ENCODE data around the gene RNF225.
"Not testable (repeated sequence)": the region's sequence is repeated elsewhere in the genome, so short reads cannot be mapped to it uniquely, and the experiment has no call there.

The RNF225 gene

DNA sequence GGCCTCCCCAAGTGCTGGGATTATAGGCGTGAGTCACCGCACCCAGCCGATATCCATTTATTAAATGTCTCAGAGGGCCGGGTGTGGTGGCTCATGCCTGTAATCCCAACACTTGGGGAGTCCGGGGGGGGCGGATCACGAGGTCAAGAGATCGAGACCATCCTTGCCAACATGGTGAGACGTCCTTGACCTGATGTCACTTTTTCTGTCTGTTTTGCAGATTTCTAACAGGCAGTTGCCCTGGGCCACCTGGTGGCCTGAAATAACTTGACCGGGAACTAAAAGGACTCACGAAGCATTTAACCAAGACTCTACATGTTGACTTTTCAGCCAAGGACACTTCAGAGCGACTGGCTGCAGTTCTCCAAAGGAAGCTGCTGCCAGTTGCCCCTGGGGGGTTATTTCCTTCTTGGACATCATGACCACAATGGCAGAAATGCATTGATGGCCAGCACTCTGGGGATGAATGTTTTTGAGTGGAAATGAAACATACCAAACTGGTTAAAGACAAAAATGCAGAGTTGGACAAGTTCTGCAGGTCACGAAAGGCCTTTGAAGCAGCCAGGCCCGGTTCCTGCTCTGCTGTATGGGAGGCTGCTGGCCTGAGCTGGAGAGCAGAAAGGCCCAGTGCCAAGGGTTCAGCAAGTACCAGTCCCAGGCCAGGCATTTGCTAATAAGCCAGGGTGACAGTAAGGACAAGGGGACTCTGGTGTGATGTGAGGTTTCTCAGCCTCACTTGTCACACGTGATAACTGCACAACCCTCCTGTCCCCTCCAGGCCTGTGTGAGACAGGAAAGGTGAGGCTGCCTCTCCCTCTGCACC is 22.9 kb upstream of the RNF225 start:
- TF ChIP-seq, protein P1, sequence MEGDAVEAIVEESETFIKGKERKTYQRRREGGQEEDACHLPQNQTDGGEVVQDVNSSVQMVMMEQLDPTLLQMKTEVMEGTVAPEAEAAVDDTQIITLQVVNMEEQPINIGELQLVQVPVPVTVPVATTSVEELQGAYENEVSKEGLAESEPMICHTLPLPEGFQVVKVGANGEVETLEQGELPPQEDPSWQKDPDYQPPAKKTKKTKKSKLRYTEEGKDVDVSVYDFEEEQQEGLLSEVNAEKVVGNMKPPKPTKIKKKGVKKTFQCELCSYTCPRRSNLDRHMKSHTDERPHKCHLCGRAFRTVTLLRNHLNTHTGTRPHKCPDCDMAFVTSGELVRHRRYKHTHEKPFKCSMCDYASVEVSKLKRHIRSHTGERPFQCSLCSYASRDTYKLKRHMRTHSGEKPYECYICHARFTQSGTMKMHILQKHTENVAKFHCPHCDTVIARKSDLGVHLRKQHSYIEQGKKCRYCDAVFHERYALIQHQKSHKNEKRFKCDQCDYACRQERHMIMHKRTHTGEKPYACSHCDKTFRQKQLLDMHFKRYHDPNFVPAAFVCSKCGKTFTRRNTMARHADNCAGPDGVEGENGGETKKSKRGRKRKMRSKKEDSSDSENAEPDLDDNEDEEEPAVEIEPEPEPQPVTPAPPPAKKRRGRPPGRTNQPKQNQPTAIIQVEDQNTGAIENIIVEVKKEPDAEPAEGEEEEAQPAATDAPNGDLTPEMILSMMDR (IDR thresholded peaks at IDR 0.05; ENCODE audit: borderline replicate concordance, control extremely low read depth, extremely low read depth, insufficient read depth, missing control alignments), result no peak
- no peak for DNase-seq (ENCODE audit: low spot score)
- in situ Hi-C loops (cut with MboI; ENCODE audit: low sequenced_read_pairs, unreplicated experiment), result no loop called here

DNA sequence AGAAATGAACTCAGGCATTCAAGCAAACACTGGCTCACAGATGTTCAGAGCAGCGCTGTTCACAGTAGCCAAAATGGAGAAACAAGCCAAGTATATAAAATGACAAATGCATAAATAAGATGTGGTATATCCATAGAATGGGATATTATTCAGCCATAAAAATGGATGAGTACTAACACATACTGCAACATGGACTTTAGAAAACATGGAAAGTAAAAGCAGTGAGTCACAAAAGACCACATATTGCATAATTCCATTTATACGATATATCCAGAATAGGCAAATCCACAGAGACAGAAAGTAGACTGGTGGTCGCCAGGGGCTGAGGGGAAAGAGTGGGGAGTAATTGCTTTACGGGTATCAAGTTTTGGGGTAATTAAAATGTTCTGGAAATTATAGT is 21.3 kb upstream of the RNF225 start:
- in situ Hi-C loops (cut with MboI; ENCODE audit: low sequenced_read_pairs, unreplicated experiment), result no loop called here
- TF ChIP-seq, protein P1 (IDR thresholded peaks at IDR 0.05; ENCODE audit: borderline replicate concordance, control extremely low read depth, extremely low read depth, insufficient read depth, missing control alignments), result no peak
- DNase-seq (ENCODE audit: low spot score), result no peak

GRCh38 chr19:58376724-58377123 is 18.7 kb upstream of the RNF225 start:
- DNase-seq (ENCODE audit: low spot score); in situ Hi-C loops (cut with MboI; ENCODE audit: low sequenced_read_pairs, unreplicated experiment): not testable (repeated sequence)

GRCh38 chr19:58379246-58379645 is 16.2 kb upstream of the RNF225 start:
- TF ChIP-seq, protein P1 (IDR thresholded peaks at IDR 0.05; ENCODE audit: borderline replicate concordance, control extremely low read depth, extremely low read depth, insufficient read depth, missing control alignments), result no peak
- in situ Hi-C loops (cut with MboI; ENCODE audit: low sequenced_read_pairs, unreplicated experiment), result no loop called here
- DNase-seq (ENCODE audit: low spot score), result no peak

- TF ChIP-seq, protein P1 (IDR thresholded peaks at IDR 0.05; ENCODE audit: borderline replicate concordance, control extremely low read depth, extremely low read depth, insufficient read depth, missing control alignments), result no peak
- in situ Hi-C loops (cut with MboI; ENCODE audit: low sequenced_read_pairs, unreplicated experiment), result no loop called here
- no peak for DNase-seq (ENCODE audit: low spot score)
Observed at GRCh38 chr19:58380037-58380661, 15.3 kb upstream of the RNF225 start.

DNA sequence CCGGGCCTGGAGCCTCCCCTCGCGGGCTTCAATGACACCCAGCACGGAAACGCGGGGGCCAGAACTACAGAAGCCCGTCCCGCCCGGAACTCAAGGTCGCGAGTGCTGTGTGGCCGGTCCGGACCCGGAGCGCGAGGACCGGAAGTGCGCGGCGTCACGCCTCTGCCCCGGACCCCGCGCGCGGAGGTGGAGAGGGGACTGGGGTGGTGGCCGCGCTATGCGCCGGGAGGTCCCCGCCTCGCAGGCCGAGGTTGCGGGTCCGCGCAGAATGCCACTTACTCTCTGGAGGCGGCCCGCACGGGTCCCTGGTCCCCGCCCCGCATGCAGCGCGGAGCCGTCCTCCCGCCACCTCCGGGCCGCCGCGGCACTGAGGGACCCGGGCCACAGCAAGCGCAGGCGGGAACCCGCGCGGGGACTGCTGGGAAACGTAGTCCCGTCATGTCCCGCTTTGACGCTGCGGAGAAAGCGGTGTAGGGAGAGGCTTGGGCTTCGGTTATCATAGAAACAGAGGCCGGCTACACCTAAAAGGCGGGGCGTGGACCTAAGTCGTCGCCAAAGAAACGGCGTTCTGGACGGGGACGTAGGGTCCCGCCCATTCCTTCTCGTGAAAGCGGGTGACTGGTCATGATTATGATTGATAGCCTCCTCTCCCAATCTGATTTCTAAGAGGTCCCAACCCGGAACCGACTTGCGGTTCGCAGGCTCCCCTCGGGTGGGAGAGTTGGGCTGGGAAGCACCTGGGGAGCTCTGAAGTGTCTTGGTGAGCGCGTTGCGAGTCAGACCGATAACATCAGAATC is 14.6 kb upstream of the RNF225 start, which contains the start of gene ZNF837:
ZNF837 (minus strand) TSS at position 369 of the 798 bp plus-strand sequence. CDS start 11,698 bp downstream, outside the sequence.
- TF ChIP-seq, protein P1 (IDR thresholded peaks at IDR 0.05; ENCODE audit: borderline replicate concordance, control extremely low read depth, extremely low read depth, insufficient read depth, missing control alignments), result peak; percentile 6
- in situ Hi-C loops (cut with MboI; ENCODE audit: low sequenced_read_pairs, unreplicated experiment), result no loop called here
- DNase-seq (ENCODE audit: low spot score), result peak; percentile 96
